Dedifferentiated amniotic fluid mesenchymal stem cell (primary cell): ENCODE results near the gene MRPS34.
A peak's percentile ranks its signal among the peaks of the same experiment; 100 is the strongest.
"Not testable (repeated sequence)": the region's sequence is repeated elsewhere in the genome, so short reads cannot be mapped to it uniquely, and the experiment has no call there.

Experiments
- DNase-seq: peaks from one replicate; pipeline ENCODE4 v3.0.0-alpha.2; 2016; ENCODE audit errors: extremely low spot score

The MRPS34 gene

DNA sequence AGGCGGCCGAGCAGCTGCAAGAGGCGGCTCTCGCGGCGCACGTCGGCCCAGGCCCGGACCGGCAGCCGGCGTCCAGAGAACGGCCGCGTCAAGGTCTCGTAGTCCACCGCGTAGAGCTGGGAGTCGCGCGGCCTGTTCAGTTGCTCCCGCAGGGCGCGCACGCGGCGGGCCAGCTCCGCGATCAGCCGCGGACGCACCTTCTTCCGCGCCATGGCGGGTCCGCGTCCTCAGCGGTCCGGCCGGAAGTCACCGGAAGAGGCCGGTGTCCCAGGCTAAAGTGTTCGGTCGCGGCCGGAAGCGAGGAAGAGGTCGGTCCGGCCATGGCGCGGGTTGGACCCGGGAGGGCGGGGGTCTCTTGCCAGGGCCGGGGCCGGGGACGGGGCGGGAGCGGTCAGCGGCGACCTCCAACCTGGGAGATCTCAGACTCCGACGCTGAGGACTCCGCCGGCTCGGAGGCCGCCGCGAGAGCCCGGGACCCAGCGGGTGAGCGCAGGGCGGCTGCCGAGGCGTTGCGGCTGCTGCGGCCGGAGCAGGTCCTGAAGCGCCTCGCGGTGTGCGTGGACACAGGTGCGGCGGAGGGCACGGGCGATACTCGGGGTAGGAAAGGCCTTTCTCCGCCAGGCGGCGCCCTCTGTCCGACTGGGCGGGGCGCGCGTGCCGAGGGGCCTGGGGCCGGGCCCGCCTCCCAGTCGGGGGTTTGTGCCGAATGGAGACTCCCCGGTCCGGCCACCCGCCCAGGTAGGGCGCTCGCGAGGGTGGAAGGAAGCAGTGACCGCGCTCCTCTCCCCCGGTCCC lies at the start of gene MRPS34:
TSS of gene MRPS34 (minus strand) at position 227 of the 795 bp plus-strand sequence. CDS start at position 212, 15 bp downstream.
- DNase-seq = peak; percentile 77

DNA sequence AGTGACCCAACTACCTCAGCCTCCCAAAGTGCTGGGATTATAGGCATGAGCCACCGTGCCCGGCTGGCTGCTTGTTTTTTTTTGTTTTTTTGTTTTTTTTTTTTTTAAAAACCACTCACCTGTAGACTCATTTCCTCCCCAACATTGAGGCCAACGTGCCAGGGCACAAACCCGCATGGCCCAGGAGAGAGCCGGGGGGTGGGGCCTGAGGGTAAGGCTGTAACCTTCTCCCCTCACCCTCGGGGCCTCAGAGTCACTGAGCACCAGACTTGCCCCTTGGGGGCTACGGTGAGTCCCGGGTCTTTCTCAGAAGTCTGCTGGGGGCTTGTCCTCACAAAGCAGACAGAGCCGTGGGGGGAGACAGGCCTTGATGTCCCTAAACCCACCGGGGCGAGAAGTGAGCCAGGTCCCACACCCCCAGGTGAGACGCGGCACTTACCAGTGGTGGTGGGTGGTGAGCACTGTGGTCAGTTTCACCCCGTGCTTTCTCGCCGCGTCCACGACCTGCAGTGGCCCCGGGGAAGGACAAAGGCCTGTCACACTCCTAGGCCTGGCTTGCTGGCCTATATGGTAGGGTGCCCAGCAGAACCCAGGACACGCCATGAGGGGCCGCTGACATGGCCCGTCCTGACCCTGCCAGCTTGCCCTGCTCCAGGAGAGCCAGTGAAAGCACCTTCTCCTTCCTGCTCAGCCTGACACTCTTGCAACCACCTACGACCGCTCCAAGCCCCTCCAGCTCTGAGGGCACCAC lies 49.1 kb upstream of the MRPS34 start:
- DNase-seq = no peak

DNA sequence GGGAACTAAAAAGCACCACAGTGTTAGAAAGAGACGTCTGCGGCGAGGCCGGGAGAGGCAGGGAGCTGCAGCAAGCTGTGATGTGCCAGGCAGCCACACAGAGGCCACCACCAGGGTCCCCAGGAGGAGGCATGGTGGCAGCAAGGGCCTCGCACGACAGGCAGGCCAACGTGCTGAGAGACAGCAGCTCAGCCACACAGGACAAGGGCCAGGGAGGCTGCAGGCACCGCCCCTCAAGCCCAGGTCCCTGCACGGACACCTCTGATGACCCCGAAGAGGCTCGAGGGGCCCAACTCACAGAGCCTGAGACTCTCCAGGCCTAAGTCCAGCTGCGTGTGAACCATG lies 48.0 kb upstream of the MRPS34 start:
- DNase-seq = no peak

DNA sequence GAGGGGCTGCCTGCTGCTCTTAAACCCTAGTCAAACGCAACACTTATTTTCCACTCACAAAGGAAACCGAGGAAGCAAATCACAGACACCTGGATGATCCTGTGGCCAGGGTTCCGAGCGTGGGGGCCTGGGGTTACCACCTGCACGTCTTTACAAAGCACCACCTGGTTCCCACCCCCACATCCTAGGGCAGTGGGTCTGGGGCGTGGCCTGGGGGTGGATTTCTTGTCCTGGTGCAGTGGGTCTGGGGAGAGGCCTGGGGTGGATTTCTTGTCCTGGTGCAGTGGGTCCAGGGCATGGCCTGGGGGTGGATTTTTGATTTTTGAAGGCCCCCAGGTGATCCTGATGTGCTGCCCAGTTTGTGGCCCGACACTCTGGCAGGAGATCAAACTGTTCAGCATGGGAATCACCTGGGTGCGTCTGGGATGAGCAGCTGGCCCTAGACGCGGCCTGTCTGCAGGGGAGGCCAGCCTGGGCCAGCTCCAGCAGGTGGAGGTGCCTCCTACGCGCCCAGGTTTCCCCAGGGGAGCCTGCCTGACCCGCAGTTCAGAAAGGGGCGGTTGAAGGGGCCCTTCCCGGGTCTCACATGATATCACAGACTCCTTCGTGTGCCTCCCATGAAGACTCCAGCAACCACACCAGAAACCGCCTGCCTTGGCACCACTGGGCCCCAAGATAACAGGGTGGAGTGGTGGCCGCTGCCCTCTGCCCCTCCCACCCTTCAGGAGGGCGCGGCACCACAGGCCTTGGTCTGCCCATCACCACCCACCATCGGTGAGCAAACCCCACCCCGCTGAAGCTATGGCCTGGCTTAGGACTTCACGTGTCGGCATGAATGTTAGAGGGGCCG lies 47.4 kb upstream of the MRPS34 start:
- DNase-seq = no peak

DNA sequence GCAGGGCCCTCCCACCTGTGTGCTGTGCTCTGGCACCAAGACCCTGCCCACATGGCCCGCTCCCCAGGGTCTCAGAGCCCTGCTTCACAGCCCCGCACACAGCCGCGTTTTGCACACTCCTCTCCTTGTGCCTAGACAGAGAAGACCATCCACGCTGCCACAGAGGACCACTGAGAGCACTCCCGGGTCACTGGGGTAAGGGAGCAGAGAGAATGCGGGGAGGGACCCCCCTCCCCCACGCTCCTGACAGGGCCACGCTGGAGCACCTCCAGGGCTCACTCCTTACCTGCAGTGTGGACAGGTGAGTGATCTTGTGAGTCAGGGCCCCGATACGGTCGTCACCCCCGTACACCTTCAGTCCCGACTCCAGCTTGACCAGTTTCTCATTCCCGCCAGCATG lies 46.7 kb upstream of the MRPS34 start:
- no peak for DNase-seq

DNA sequence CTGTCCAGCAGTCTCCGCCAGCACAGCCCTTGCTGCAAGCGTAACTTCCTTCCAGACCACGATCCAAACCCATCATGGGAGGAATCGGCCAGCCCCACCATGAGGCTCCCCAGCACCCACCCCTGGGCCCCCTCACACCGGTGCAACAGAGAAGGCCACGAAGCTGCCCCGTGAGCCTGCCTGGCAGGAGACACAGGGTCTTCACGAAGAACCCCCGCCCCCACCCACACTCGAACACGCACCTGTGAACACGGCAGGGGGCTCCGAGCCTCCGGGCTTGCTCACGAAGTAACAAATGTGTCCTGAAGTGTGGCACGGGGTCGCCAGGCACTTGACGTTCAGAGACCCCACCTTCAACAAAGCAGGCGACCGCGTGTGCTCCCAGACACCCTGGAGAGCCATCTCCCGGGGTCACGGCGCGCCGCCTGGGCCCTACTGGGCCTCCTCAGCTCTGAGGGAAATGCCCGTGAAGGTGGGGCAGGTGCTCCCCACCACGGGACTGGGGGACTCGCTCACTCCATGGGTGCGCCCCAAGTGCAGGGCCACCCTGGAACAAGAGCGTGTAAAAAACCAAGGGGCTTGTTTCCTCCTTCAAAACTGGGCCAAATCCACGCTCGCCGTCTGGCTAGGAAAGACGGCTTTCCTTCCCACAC lies 46.1 kb upstream of the MRPS34 start:
- no peak for DNase-seq

DNA sequence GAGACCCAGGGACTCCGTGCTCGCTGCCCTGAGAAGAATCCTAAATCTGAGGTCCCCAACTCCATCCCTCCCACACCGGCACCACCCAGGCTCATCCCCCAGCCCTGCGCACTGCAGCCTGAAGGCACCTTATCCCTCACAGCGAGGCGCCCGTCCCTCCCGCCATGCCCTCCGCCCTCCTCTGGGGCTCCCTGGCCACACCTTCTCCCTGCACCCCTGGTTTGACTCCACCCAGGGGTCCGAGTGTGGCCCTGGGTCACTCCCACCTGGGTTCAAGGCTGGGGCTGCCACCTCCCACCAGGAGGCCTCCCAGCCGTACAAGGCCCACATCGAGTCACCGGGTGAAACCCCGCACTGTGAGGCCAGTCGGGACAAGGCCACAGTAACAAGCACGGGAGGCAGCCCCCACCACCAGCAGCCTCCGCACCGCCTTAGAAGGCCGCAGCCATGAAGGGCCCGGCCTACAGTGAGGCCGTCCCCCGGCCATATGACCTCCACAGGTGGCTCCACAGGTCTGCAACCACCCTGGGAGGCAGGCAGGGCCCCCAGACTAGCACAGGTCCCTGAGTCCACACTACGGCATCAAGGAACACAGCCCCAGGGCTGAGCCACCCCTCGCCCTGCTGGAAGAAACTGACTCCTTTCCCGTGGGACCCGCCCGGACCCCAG lies 45.4 kb upstream of the MRPS34 start:
- DNase-seq = no peak

DNA sequence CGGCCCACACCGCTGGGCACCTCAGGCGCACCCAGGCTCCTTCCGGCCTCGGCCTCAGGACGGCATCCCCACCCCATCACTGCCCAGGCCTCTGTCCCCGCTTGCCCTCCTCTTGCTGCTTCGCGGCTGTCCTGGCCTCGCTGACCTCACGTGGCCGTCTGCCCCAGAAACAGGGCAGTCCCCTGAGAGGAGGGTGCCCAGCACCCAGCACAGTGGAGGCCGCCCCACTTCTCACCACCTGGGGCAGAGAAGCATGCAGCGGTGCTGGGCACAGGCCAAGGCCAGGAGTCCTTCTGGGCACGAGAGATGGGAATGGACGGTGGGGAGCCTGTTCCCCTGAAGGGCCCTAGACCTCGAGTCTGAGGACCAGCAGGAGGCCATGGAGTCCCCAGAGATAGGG lies 44.8 kb upstream of the MRPS34 start:
- no peak for DNase-seq

DNA sequence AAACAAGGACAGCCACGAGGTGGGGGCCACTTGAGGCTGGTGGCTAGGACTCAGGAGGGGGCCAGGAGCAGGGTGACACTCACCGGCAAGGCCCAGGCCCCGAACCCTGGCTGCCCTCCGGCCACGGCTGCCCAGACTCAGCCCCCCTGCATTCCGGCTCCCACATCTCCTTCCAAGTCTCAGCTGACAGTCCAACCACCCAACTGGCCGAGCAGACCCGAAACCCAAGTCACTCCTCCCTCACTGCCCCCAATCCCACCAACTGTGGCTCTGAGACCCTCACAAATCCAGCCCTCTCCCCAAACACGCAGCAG lies 44.3 kb upstream of the MRPS34 start:
- no peak for DNase-seq

DNA sequence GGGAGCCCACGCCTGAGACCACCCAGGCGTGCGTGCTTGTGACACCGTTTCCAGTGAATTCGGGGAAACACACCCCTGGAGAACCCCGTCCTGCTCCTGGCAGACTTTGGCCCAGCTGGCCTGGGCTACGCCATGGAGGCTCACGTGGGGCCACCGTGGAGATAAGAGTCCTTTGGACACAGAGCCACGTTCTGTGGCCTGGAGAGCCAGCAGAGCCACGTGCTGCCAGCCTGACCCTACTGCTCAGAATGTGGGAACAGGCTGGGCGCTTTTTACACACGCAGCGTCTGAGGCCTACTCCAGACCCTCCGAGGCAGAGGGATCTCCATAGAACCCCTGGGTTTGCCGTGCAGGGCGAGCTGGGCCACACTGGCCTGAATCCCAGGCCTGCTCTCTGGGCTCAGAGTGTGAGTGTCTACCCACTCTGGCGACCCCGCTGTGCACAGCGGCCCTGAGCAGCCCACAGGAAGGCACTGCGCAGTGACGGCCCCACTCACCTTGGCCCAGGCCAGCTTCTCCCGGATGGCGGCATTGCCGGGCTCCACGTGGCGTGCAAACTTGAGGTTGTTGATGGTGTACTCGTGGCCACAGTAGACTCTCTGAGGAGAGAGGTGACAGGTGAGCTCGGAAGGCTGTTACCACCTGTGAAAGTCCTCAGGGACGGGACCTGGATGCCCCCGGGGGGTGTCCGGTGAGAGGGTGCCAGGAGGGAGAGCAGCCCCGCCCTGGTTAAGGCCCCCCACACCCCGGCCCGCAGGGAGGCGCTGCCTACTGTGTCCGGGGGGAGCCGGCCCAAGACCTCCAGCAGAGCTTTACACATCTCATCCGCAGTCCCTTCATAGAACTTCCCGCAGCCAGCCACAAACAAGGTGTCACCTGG lies 43.7 kb upstream of the MRPS34 start:
- no peak for DNase-seq

DNA sequence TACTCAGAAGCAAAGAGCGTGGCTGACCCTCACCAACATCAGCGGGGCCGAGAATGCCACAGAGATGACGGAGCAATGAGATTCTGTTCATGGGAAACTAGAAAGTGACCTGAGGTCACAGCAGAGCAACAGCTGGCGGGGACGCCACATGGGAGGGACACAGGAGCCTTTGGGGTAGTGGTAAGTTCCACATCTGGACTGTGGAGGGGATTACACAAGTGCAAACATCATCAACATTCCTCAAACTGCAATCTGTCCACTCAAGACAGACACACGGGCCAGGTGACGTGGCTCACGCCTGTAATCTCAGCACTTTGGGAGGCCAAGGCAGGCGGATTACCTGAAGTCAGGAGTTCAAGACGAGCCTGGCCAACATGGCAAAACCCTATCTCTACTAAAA lies 42.5 kb upstream of the MRPS34 start:
- no peak for DNase-seq

DNA sequence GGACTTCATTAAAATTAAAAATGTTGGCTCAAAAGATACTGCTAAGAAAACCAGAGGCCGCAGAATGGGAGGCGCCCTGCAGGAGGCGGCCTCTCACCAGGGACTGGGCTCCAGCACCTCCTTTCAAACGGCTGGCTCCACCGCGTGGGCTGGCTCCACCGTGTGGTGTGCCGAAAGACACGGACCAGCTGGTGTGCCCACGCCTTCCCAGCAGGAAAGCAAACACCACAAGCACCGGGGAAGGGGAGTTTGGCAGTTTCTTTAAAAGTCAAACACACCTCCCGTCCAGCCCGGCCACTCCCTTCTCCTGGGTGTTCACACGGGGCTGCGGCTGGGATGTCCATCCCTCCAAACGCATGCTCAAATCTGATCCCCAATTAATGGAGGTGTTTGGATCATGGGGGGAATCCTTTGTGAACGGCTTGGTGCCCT lies 39.8 kb upstream of the MRPS34 start:
- DNase-seq = peak; percentile 70

DNA sequence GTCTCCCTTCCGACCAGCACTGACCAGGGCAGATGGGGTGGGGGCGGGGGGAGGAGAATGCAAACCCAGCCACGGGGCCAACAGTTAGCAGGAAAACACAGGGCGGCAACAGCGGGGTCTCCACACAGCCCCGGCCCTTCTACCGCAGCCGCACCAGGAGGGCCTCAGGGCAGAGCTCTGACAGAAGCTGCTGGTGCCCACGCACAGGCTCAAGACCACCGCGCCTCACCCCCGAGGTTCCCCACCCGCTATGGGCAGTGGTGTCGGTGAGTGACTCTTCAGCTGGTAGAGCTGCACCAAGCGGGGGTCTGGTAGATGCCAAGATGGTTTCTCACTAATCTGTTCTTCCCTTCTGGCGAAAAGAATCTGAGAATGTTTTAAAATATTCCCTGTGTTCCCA lies 37.6 kb upstream of the MRPS34 start:
- no peak for DNase-seq

DNA sequence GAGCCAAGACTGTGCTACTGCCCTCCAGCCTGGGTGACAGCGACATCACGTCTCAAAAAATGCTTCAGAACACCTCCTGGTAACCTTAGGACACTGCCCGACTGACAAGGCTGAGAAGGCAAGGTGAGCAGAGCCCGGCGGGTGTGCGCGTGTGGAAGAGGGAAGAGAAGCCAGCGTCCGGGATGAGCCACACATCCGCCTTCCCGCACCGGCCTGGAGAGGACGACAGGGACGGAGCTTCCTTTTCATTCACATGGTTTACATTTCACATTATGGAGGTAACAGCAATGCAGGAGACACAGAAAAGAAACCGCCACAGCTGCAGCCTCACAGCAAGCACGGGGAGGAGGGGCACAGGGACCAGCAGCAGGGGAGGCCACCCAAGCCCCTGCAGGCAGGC lies 37.2 kb upstream of the MRPS34 start:
- DNase-seq = no peak

DNA sequence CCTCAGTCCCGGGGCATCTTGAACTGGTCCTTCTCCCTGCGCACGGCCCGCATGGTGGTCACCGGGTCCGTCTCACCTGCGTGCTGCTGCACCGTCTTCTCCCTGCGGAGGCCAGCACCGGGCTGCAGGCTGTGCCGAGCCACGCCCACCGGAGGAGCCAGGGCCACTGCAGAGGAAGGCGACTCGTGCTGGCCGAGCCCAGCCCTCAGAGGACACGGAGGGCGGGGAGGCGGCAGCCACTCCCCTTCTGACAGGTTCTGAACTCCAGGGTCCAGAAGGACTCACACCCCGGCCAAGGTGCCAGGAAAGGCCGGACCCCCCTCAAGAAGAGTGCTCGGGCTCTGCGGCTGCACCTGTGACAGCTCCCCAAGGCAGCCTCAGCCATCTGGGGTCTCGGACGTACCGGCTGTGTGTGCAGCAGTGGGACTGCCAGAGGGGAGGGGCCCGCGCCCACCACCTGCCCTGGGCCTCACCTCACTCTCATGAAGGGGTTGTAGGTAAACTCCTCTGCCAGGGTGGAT lies 36.4 kb upstream of the MRPS34 start:
- no peak for DNase-seq

DNA sequence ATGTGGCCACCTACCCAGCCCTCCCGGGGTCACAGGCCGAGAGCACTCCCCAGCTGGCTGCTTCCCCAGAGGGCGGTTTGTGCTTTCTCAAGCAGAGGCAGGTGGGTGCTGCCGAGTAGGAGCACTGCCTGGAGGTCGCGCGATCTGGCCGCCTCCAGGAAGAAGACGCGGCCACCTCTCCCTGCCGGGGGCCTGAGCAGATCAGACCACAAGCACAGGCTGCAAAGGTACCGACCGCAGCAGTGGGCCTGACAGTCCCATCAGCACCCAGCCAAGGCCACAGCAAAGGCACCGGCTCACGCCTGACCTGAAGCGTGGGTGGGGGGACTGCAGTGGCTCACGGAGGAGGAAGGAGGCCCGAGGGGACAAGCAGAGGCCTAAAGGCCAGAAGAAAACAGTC lies 35.8 kb upstream of the MRPS34 start:
- no peak for DNase-seq

DNA sequence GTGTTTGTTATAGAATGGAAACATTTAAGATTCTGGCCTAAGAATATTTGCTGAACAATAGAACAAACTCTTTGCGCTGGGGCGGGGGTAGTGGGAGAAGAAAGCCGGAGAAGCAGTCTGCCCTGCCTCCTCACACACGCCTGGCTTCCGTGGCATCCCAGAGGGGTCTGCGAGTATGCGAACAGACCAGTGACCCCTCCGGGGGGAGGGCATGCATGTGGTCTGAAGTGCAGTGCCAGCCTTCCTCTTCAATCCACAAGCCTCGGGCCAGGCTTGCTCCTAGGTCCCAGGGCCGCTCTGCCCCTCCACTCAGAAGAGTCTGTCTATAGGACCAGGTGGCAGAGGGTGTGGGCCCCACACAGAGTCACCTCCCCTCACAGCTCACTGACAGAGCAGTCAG lies 34.7 kb upstream of the MRPS34 start:
- no peak for DNase-seq

DNA sequence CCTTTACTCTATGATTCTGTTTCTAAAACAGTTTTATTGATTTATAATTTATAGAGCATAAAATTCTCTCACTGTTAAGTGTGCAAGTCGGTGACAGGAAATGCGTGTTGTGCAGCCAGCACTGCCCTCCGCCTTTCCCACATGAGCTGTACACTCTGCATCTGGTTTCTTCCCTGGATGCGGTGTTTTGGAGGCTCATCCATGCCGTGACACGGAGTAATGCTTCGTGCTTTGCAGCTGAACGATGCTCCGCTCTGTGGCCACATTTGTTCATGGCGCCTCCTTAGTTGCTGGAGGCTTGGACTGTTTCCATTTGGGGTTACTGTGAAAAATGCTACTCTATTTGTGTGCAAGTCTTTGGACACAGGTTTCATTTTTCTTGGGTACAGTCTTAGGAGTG lies 27.8 kb upstream of the MRPS34 start:
- DNase-seq = no peak

DNA sequence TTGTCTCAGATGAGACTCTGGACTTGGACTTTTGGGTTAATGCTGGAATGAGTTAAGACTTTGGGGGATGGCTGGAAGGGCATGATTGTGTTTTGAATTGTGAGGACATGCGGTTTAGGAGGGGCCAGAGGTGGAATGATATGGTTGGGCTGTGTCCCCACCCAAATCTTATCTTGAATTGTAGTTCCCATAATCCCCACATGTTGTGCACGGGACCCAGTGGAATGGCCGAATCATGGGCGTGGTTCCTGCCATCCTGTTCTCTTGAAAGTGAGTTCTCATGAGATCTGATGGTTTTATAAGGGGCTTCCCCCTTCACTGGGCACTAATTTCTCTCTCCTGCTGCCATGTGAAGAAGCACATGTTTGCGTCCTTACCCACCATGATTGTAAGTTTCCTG lies 26.3 kb upstream of the MRPS34 start:
- not testable (repeated sequence) for DNase-seq

DNA sequence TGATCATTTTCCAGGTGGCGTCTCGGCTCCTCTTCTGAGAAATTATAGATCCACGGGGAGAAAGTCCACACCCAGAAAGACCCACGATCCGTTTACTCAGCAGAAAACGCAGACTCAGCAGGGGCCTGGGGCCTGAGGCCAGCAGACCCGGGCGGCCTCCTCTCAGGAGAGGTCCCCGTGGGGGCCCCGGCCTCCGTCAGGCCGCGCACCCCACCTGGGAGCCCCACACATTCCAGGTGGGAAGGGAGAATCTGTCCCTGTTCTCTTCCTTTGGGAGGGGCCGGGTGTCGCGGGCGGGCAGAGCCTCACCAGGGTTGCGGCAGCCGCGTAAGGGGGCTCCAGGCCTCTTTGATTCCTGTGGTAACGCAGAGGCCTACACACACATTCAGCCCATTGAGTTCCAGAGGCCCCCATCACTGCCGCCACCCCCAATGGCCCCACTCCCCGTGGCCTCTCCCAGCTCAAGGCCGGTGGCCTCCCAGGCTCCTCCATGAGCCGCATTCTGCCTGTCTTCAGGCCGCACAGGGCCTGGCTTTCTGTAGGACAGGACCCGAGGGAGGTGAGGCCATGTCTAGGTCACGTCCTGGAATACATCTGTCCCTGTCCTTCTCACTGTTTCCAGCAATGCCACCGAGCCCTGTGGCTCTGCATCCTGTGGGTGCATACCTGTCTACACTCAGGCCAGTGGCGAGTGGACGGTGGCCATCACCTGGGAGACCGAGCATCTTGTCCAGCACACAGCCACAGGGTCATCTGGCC lies 22.2 kb upstream of the MRPS34 start:
- DNase-seq = no peak
